KMS-11 (cell line): Measurements from ENCODE around the gene PIH1D2.

ENCODE experiments used
- H2AFZ ChIP-seq: fragments of 200-600 bp; sonication (generic); 2 replicates; pipeline ENCODE4 v1.6.1; 2016; ENCODE audit warnings: antibody characterized with exemption, mixed run types, low read depth
- H3K27ac ChIP-seq: fragments of 200-600 bp; sonication (generic); 2 replicates; pipeline ENCODE4 v1.6.1; 2016; ENCODE audit warnings: mild to moderate bottlenecking, mixed run types
- H3K27me3 ChIP-seq: fragments of 200-600 bp; sonication (generic); 2 replicates; pipeline ENCODE4 v1.6.1; 2017; ENCODE audit warnings: mild to moderate bottlenecking, low read depth, mixed run types, moderate library complexity; ENCODE audit not compliant: insufficient read depth
- H3K36me3 ChIP-seq: fragments of 200-600 bp; sonication (generic); 2 replicates; pipeline ENCODE4 v1.6.1; 2017; ENCODE audit warnings: mild to moderate bottlenecking, mixed run types; ENCODE audit not compliant: insufficient read depth
- H3K4me1 ChIP-seq: fragments of 200-600 bp; sonication (generic); 2 replicates; pipeline ENCODE4 v1.6.1; 2016; ENCODE audit warnings: mild to moderate bottlenecking, low read depth, mixed run types; ENCODE audit not compliant: poor library complexity, severe bottlenecking
- H3K4me2 ChIP-seq: fragments of 200-600 bp; sonication (generic); 2 replicates; pipeline ENCODE4 v1.7.0; 2016; ENCODE audit warnings: mild to moderate bottlenecking, mixed run types
- H3K4me3 ChIP-seq: fragments of 200-600 bp; sonication (generic); IDR thresholded peaks from 2 replicates; pipeline ENCODE4 v1.6.1; 2017; ENCODE audit warnings: low read depth, low read length, mixed read lengths; ENCODE audit not compliant: insufficient read depth
- H3K79me2 ChIP-seq: fragments of 200-600 bp; sonication (generic); 2 replicates; pipeline ENCODE4 v1.6.1; 2016; ENCODE audit warnings: low read depth, mixed run types; ENCODE audit not compliant: insufficient read depth
- H3K9ac ChIP-seq: fragments of 200-600 bp; sonication (generic); 2 replicates; pipeline ENCODE4 v1.6.1; 2016; ENCODE audit warnings: mild to moderate bottlenecking, mixed run types
- H4K20me1 ChIP-seq: fragments of 200-600 bp; sonication (generic); 2 replicates; pipeline ENCODE4 v1.6.1; 2016; ENCODE audit warnings: mild to moderate bottlenecking, mixed run types; ENCODE audit not compliant: insufficient read depth
- CTCF ChIP-seq: fragments of 200-600 bp; sonication (generic); conservative IDR thresholded peaks from 2 replicates; pipeline ENCODE4 v1.6.1; 2017; ENCODE audit warnings: low read depth, mild to moderate bottlenecking, antibody characterized with exemption, low read length, moderate library complexity, mixed read lengths

Gene PIH1D2

GRCh38 chr11:112087212-112087611, 13.4 kb upstream of the PIH1D2 start:
- H3K27me3 ChIP-seq: no peaks in the 10 kb centered on the region
- no peaks in the 10 kb centered on the region for H4K20me1 ChIP-seq
- peak overlapping the region; percentile 81; the same call in 1 of the 2 replicates for H2AFZ ChIP-seq
- H3K79me2 ChIP-seq: peaks cover 34% of the 10 kb centered on the region; the same call in 1 of the 2 replicates
- H3K36me3 ChIP-seq: no peaks in the 10 kb centered on the region; the same call in 1 of the 2 replicates
- peaks cover 15% of the 10 kb centered on the region for H3K4me1 ChIP-seq
- no peak for TF ChIP-seq CTCF
- H3K27ac ChIP-seq: peak overlapping the region; percentile 53; the same call in 1 of the 2 replicates
- H3K9ac ChIP-seq: peak overlapping the region; percentile 83; the same call in 1 of the 2 replicates
- no peak overlapping the region for H3K4me3 ChIP-seq
- H3K4me2 ChIP-seq: peak overlapping the region; percentile 49

- Histone ChIP-seq H3K27me3 (no peaks in the 10 kb centered on the region), H3K4me1 (peaks cover 15% of the 10 kb centered on the region), H3K36me3 (no peaks in the 10 kb centered on the region; the same call in 1 of the 2 replicates), H3K9ac (peak within 1 kb of the TSS; percentile 83), H3K4me3 (no peak within 1 kb of the TSS), H3K79me2 (peaks cover 34% of the 10 kb centered on the region; the same call in 1 of the 2 replicates), H2AFZ (peak within 1 kb of the TSS; percentile 81), H3K4me2 (peak within 1 kb of the TSS; percentile 64), H4K20me1 (no peaks in the 10 kb centered on the region), H3K27ac (peak within 1 kb of the TSS; percentile 59)
- TF ChIP-seq CTCF: no peak
These were observed 12.8 kb upstream of the PIH1D2 start, which contains the start of the genes SDHD and TIMM8B for GRCh38 chr11:112086422-112087191. Gene SDHD (plus strand): TSS chr11:112086873. CDS start chr11:112086908, 35 bp downstream. Gene TIMM8B (minus strand): TSS chr11:112086756. CDS start chr11:112086723, 33 bp downstream.

- H3K4me1 ChIP-seq: peaks cover 15% of the 10 kb centered on the region
- no peaks in the 10 kb centered on the region; the same call in 1 of the 2 replicates for H3K36me3 ChIP-seq
- peak overlapping the region; percentile 81 for H2AFZ ChIP-seq
- no peak for TF ChIP-seq CTCF
- no peak overlapping the region for H3K4me3 ChIP-seq
- peak overlapping the region; percentile 59 for H3K27ac ChIP-seq
- H3K9ac ChIP-seq: peak overlapping the region; percentile 83
- peaks cover 34% of the 10 kb centered on the region; the same call in 1 of the 2 replicates for H3K79me2 ChIP-seq
- H3K27me3 ChIP-seq: no peaks in the 10 kb centered on the region
- no peaks in the 10 kb centered on the region for H4K20me1 ChIP-seq
- peak overlapping the region; percentile 64 for H3K4me2 ChIP-seq
These were observed 12.1 kb upstream of the PIH1D2 start for GRCh38 chr11:112085822-112086421.

- H3K4me2 ChIP-seq: no peak overlapping the region
- H4K20me1 ChIP-seq: no peaks in the 10 kb centered on the region
- peaks cover 22% of the 10 kb centered on the region; the same call in 1 of the 2 replicates for H3K79me2 ChIP-seq
- no peak overlapping the region for H3K4me3 ChIP-seq
- no peaks in the 10 kb centered on the region for H3K27me3 ChIP-seq
- H2AFZ ChIP-seq: no peak overlapping the region
- H3K9ac ChIP-seq: no peak overlapping the region
- H3K36me3 ChIP-seq: no peaks in the 10 kb centered on the region
- H3K4me1 ChIP-seq: peaks cover 3% of the 10 kb centered on the region
- H3K27ac ChIP-seq: no peak overlapping the region
- no peak for TF ChIP-seq CTCF
These were observed 8.9 kb upstream of the PIH1D2 start for GRCh38 chr11:112082729-112083128.
